Lung (tissue), 12 donors: ENCODE measurements around the gene HNRNPM. TPM values are rescaled to one million over a fixed set of nuclear protein-coding genes. Genes with fewer than 3 reads are reported as not detected.

Experiments
- ATAC-seq: fragments of 200-7000 bp; cut with Tn5 transposase; one replicate; pipeline ENCODE4 v1.9.1; 2020; ENCODE audit warnings: moderate number of reproducible peaks; ENCODE audit not compliant: insufficient read depth, low FRiP score
- DNase-seq, 3 donors: peaks; one replicate each; pipeline ENCODE4 v3.0.0-alpha.2; 2013 to 2017
- H3K27ac ChIP-seq, 2 donors: one replicate each; pipeline ENCODE4 v1.5.1; 2013; ENCODE audit warnings: mild to moderate bottlenecking in 2 of 2, moderate library complexity in 2 of 2, control low read depth in 1 of 2, inconsistent platforms in 1 of 2, low read depth in 1 of 2, low read length in 1 of 2
- H3K27me3 ChIP-seq, 3 donors: one replicate each; pipeline ENCODE4 v1.5.1; 2013; ENCODE audit warnings: low read length in 2 of 3; ENCODE audit not compliant: control insufficient read depth in 3 of 3, insufficient read depth in 3 of 3
- H3K36me3 ChIP-seq, 4 donors: one replicate each; pipeline ENCODE4 v1.5.1; 2013; ENCODE audit warnings: low read length in 4 of 4, mild to moderate bottlenecking in 1 of 4, moderate library complexity in 1 of 4; ENCODE audit not compliant: control insufficient read depth in 4 of 4, insufficient read depth in 4 of 4
- H3K4me1 ChIP-seq, 5 donors: one replicate each; pipeline ENCODE4 v1.5.1; 2013; ENCODE audit warnings: low read length in 5 of 5, mild to moderate bottlenecking in 2 of 5, moderate library complexity in 1 of 5; ENCODE audit not compliant: control insufficient read depth in 5 of 5, insufficient read depth in 5 of 5
- H3K4me3 ChIP-seq: one replicate; pipeline ENCODE4 v1.5.1; 2013; ENCODE audit warnings: mild to moderate bottlenecking, control low read depth, moderate library complexity
- H3K9ac ChIP-seq, 2 donors: one replicate each; pipeline ENCODE4 v1.5.1; 2013; ENCODE audit warnings: low read length in 2 of 2, control low read depth in 1 of 2; ENCODE audit not compliant: insufficient read depth in 1 of 2
- H3K9me3 ChIP-seq, 4 donors: one replicate each; pipeline ENCODE4 v1.5.1; 2013; ENCODE audit warnings: low read length in 3 of 4, mild to moderate bottlenecking in 1 of 4, moderate library complexity in 1 of 4; ENCODE audit not compliant: control insufficient read depth in 4 of 4, insufficient read depth in 3 of 4
- WGBS, 2 donors: extraction: QIAGEN DNeasy Blood & Tissue Kit; methylation state at CpG; one replicate each; pipeline ENCODE4 v1.1.7; 2013; 5-methylcytosine and 5-hydroxymethylcytosine counted together
- polyA plus RNA-seq, 2 donors: library from polyadenylated mRNA; stranded (reverse); fragments of 200-250 nt; gene quantifications; one replicate each; pipeline ENCODE4 v1.2.1, GENCODE V29; 2013
- total RNA-seq, 2 donors: library from RNA; depleted of rRNA in 1 of 2; stranded (reverse); fragments of >200 nt in 1 of 2; gene quantifications; one replicate each; pipeline ENCODE4 v1.2.1, GENCODE V29; 2014 to 2021
- TF ChIP-seq, protein P1 (sequence below): IDR thresholded peaks from 2 replicates; pipeline ENCODE4 v1.5.1; 2012; ENCODE audit warnings: mild to moderate bottlenecking; ENCODE audit errors: control extremely low read depth, extremely low read depth
- donor health status: control.
- donor health status: control.
- donor health status: Bipolar disorder and iron deficiency.
- donor health status: healthy.
- donor health status: DM: yes; HTN: yes; CAD: no.

The HNRNPM gene
- total and polyA plus RNA-seq, 4 donors: 53.7 to 243 (median 164) TPM

DNA sequence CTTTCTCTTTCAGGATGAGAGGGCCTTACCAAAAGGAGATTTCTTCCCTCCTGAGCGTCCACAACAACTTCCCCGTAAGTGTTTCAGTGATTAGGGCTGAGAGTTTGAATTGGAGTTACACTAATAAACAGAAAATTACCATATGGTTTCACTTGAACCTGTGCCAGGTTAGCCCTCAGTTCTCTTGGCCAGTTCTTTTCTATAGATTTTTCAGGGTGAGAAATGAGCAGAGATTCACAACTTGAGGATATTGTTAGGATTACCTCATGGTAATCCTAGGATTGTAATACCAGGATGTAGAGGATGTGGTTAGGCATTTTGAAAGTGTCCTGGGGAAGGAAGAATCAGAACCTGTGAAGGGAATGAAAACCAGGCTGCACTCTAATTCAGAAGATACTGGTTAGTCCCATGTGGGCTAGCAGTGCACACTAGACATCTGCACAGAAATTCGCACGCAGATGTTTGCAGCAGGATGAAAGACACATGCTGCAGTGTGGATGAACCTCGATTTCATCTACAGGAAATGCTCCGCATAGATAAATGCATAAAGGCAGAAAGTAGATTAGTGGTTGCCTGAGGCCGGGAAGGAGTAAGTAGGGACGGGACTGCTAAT is 24.1 kb downstream of the HNRNPM start:
- H3K4me1 ChIP-seq: peaks cover 0 to 4% (median 0%) of the 10 kb centered on the region in 5 donors
- H3K27me3 ChIP-seq: no peaks in the 10 kb centered on the region
- no peak overlapping the region for H3K9ac ChIP-seq
- H3K27ac ChIP-seq: no peak overlapping the region
- H3K9me3 ChIP-seq: no peaks in the 10 kb centered on the region
- ATAC-seq (no peak), DNase-seq (peak in 2 of 3 donors; percentile 31 to 34)
- H3K4me3 ChIP-seq: no peak overlapping the region
- 79 to 81% methylated on average over 8 of the region's 8 CpGs for WGBS, 2 donors
- TF ChIP-seq, protein P1, sequence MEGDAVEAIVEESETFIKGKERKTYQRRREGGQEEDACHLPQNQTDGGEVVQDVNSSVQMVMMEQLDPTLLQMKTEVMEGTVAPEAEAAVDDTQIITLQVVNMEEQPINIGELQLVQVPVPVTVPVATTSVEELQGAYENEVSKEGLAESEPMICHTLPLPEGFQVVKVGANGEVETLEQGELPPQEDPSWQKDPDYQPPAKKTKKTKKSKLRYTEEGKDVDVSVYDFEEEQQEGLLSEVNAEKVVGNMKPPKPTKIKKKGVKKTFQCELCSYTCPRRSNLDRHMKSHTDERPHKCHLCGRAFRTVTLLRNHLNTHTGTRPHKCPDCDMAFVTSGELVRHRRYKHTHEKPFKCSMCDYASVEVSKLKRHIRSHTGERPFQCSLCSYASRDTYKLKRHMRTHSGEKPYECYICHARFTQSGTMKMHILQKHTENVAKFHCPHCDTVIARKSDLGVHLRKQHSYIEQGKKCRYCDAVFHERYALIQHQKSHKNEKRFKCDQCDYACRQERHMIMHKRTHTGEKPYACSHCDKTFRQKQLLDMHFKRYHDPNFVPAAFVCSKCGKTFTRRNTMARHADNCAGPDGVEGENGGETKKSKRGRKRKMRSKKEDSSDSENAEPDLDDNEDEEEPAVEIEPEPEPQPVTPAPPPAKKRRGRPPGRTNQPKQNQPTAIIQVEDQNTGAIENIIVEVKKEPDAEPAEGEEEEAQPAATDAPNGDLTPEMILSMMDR: no peak
- H3K36me3 ChIP-seq: peaks cover 38 to 67% (median 65%) of the 10 kb centered on the region in 4 donors

GRCh38 chr19:8469613-8470368 is 25.0 kb downstream of the HNRNPM start:
- TF ChIP-seq, protein P1: no peak
- no peak overlapping the region for H3K9ac ChIP-seq
- H3K27ac ChIP-seq: no peak overlapping the region
- 89 to 91% methylated on average over 13 of the region's 13 CpGs for WGBS, 2 donors
- no peak overlapping the region for H3K4me3 ChIP-seq
- H3K27me3 ChIP-seq: no peaks in the 10 kb centered on the region
- ATAC-seq (no peak), DNase-seq (no peak)
- no peaks in the 10 kb centered on the region for H3K9me3 ChIP-seq
- peaks cover 0 to 4% (median 0%) of the 10 kb centered on the region in 5 donors for H3K4me1 ChIP-seq
- H3K36me3 ChIP-seq: peaks cover 43 to 65% (median 64%) of the 10 kb centered on the region in 4 donors

- no peak overlapping the region for H3K4me3 ChIP-seq
- H3K27ac ChIP-seq: no peak overlapping the region
- no peaks in the 10 kb centered on the region for H3K27me3 ChIP-seq
- H3K9me3 ChIP-seq: no peaks in the 10 kb centered on the region
- H3K36me3 ChIP-seq: peaks cover 30 to 62% (median 55%) of the 10 kb centered on the region in 4 donors
- ATAC-seq (no peak), DNase-seq (no peak)
- H3K4me1 ChIP-seq: peaks cover 0 to 5% (median 0%) of the 10 kb centered on the region in 5 donors
- H3K9ac ChIP-seq: no peak overlapping the region
- TF ChIP-seq, protein P1: no peak
- 41 to 66% methylated on average over 6 of the region's 6 CpGs for WGBS, 2 donors
Observed at GRCh38 chr19:8473648-8474476, 29.1 kb downstream of the HNRNPM start.
